AG04449 (cell line): ENCODE measurements around the gene BNIP3.

ENCODE experiments used
- CTCF ChIA-PET: fragments of 350-600 bp; formaldehyde crosslinking; extraction: SDS; loops from one replicate; lab custom pipeline; 2021; ENCODE audit warnings: antibody characterized with exemption; lab: Yijun Ruan, JAX
- POLR2A ChIA-PET: fragments of 400-600, 350-600 bp; formaldehyde crosslinking; extraction: SDS; loops from one replicate; lab custom pipeline; 2020; ENCODE audit warnings: antibody characterized with exemption, inconsistent platforms; lab: Yijun Ruan, JAX
- DNase-seq: peaks from one replicate; pipeline ENCODE4 v3.0.0-alpha.2; 2010; ENCODE audit warnings: low read depth, low spot score
- H3K4me3 ChIP-seq: 2 replicates; pipeline ENCODE4 v1.5.1; 2011; ENCODE audit warnings: low read depth, mild to moderate bottlenecking, control low read depth, low read length
- TF ChIP-seq, protein P1 (sequence below): IDR thresholded peaks from one replicate; pipeline ENCODE4 v1.5.1; 2011; ENCODE audit warnings: mild to moderate bottlenecking, moderate library complexity, low read length, control low read depth, inconsistent platforms; ENCODE audit not compliant: insufficient read depth; ENCODE audit errors: missing control alignments

BNIP3 gene, protein sequence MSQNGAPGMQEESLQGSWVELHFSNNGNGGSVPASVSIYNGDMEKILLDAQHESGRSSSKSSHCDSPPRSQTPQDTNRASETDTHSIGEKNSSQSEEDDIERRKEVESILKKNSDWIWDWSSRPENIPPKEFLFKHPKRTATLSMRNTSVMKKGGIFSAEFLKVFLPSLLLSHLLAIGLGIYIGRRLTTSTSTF

DNA sequence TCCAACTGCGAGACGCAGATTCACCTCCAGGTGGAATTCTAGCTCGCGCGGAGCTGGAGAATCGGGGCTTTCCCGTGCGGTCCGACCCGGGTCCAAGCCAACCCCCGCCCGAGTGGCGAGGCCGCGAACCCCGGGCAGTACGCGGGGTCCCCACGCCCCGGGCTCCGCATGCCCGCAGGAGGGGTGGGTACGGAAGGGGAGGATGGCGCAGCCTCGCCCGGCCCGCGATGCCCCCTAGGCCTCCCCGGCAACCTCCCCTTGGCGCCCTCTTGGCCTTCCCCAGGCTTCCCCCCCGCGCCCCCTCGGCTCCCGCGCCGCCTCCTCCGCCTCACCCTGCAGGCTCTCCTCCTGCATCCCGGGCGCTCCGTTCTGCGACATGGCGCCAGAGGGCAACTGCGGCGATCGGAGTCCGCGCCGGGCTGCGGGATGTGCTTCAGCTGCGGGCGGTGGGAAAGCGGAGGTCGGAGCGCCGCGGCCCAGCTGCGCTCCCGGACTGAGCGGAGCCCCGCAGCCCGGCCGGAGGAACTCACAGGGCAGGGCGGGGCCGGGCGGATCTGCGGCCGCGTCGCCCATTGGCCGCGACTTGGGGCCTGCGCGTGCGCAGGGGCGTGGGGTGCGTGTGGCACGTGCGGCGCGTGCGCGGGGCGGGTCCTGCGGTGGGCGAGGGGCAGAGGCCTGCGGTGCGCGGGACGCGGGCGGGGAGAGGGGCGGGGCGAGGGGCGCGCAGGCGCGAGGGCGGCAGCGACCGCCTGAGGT lies at the start of gene BNIP3:
Gene BNIP3, minus strand, starts transcription at position 495 of the 756 bp plus-strand sequence. Its CDS starts 117 bp downstream, at position 378.
- peak within 1 kb of the TSS; percentile 97 for H3K4me3 ChIP-seq
- POLR2A ChIA-PET = interaction anchor here (0.6 to 2.5 kb wide), 6 partner anchors 17 to 139 kb away, joined by 3 to 9 read pairs (median 5); partner anchors contain the start of genes JAKMIP3 and PPP2R2D
- DNase-seq = peak; percentile 37

DNA sequence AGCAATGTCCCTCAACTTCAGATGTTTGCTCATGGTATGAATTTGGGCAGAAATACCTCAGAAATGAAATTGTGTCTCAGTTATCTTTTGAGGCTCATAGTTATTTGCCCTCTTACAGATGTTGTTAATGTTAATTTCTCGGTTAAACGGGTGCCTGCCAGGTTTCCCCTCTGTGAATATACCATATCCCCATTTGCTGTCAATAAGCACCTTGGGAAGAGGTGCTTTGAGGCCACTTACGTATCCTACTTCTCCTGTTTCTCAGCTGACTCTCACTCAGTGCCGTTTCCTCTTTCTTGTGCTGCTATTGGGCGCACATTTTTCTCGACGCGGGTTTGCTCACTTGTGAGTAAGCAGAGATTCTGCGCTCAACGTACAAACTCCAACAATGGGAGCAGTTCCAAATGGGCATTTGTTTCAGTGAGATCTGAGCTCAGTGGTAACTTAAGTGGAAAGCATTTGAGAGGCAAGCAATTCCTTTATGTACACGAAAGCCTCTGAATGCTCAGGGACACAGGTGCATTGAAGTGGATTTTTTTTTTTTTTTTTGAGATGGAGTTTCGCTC lies 49.3 kb upstream of the BNIP3 start:
- CTCF ChIA-PET = interaction anchor here (0.6 to 3.3 kb wide), 2 partner anchors 8 to 9 kb away, joined by 3 to 19 read pairs; no protein-coding TSS in a partner anchor

More for the DNA sequence above, at the start of gene BNIP3:
- TF ChIP-seq, protein P1, sequence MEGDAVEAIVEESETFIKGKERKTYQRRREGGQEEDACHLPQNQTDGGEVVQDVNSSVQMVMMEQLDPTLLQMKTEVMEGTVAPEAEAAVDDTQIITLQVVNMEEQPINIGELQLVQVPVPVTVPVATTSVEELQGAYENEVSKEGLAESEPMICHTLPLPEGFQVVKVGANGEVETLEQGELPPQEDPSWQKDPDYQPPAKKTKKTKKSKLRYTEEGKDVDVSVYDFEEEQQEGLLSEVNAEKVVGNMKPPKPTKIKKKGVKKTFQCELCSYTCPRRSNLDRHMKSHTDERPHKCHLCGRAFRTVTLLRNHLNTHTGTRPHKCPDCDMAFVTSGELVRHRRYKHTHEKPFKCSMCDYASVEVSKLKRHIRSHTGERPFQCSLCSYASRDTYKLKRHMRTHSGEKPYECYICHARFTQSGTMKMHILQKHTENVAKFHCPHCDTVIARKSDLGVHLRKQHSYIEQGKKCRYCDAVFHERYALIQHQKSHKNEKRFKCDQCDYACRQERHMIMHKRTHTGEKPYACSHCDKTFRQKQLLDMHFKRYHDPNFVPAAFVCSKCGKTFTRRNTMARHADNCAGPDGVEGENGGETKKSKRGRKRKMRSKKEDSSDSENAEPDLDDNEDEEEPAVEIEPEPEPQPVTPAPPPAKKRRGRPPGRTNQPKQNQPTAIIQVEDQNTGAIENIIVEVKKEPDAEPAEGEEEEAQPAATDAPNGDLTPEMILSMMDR = peak; percentile 4
- CTCF ChIA-PET = interaction anchor here (1.1 to 3.2 kb wide), 3 partner anchors 41 to 73 kb away, joined by 3 to 12 read pairs (median 3); no protein-coding TSS in a partner anchor

DNA sequence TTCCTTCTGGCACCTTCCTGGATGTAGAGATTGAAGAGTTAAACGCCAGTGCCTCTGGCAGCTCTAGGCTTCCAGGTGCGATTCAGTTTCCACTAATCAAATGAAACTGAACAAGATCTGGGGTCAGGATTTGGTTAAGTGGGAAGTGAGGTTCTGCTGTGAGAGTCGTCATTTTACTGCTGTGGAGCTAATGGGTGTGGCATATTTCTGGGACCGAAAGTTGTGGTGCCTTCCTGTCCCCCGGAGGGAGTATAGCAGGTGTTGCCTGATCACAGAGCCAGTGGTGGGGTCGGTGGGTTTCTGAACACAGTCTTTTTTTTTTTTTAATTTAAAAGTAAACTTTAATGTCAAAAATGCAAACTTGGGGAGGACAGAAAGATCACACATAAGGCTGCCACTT lies 47.0 kb upstream of the BNIP3 start:
- POLR2A ChIA-PET = no interaction called here
- no peak for DNase-seq
- CTCF ChIA-PET = no interaction called here
- TF ChIP-seq, protein P1 = no peak
- H3K4me3 ChIP-seq = no peak overlapping the region

More for the DNA sequence above, 49.3 kb upstream of the BNIP3 start:
- TF ChIP-seq, protein P1 = no peak
- H3K4me3 ChIP-seq = no peak overlapping the region
- POLR2A ChIA-PET = no interaction called here
- no peak for DNase-seq

DNA sequence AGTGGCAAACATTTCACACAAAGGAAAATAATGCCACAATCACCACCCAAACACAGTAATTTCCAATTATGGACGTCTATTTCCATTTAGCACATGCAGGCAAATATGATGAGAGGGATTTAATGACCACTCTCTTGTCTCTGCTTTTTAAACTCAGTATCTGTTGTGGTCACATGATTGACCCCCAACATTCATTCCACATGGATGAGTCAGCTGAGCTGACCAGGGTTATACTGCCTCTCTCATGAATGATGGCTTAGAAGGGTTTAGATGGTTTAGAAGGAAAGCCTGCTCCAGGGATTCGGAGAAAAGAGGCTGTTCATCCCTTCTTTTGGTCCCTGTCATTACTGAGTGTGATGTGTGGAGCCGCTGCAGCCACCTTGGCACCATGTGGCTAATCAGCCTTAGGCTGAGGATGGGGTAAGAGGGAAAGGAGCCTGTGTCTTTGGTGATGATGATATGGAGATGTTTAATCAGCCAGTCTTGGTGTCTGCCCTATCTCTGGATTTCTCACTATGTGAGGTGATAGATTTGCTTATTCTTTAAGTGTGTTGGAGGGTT lies 45.8 kb upstream of the BNIP3 start:
- DNase-seq = no peak
- CTCF ChIA-PET = no interaction called here
- TF ChIP-seq, protein P1 = no peak
- POLR2A ChIA-PET = no interaction called here
- H3K4me3 ChIP-seq = no peak overlapping the region

DNA sequence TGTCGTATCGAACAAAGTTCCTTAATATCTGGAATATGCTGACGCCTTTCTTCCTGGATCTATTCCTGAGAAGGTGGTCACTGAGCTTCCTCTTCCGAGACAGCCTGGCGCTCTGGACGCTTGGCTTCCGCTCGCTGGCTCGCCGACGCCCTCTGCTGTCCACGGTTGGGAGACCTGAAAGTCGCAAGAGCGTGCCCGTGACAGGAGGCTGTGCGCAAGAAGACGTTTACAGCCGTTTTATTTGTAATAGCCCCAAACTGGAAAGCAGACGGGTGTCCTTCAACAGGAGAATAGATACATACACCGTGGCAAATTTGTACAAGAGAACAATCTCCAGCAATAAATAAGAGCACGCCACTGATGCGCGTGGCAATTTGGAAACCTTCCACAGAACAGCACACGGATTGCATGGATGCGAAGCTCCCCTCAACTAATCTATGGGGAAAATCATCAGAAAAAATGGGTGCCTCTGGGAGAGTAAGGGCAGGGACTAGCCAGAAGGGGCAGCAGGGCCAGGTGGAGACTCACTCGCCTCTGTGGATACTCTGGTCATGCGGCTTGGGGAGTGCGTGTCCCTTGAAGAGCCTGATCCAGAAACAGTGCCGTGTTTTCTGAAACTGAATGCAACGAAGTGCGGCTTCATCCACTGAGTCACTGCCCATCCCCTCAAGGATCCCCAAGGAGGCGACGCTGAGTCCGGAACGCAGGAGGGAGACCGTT lies 41.5 kb upstream of the BNIP3 start:
- DNase-seq = peak; percentile 12
- TF ChIP-seq, protein P1 = peak; percentile 95
- ChIA-PET CTCF (interaction anchor here (0.7 to 2.4 kb wide), 47 partner anchors 9 to 1836 kb away, joined by 3 to 83 read pairs (median 5); partner anchors contain the start of genes BNIP3, JAKMIP3 and PPP2R2D), POLR2A (interaction anchor here (1.5 kb wide), 1 partner anchor 42 kb away, joined by 8 read pairs; the partner anchor contains the start of gene BNIP3)
- H3K4me3 ChIP-seq = peak overlapping the region; percentile 36
